HepG2 (cell line): ENCODE data around the gene SETD5. TPM values are rescaled to one million over a fixed set of nuclear protein-coding genes. Genes with fewer than 3 reads are reported as not detected.

Experiments
- ATAD3A ChIP-seq: sonication (generic); formaldehyde crosslinking; IDR thresholded peaks from 2 replicates; pipeline ENCODE4 v1.4.0; 2020; ENCODE audit warnings: missing genetic modification reagents
- ELF1 ChIP-seq: sonication (generic); formaldehyde crosslinking; IDR thresholded peaks from 2 replicates; pipeline ENCODE4 v1.4.0; 2020; ENCODE audit warnings: missing genetic modification reagents
- ETV6 ChIP-seq: sonication (generic); formaldehyde crosslinking; conservative IDR thresholded peaks from 2 replicates; pipeline ENCODE4 v1.4.0; 2020; ENCODE audit warnings: missing genetic modification reagents
- FOXK1 ChIP-seq: sonication (generic); formaldehyde crosslinking; IDR thresholded peaks from 2 replicates; pipeline ENCODE4 v1.4.0; 2020; ENCODE audit warnings: low read depth, missing genetic modification reagents, borderline replicate concordance
- HHEX ChIP-seq: IDR thresholded peaks from 2 replicates; pipeline ENCODE4 v1.6.1; 2016; ENCODE audit warnings: control low read depth
- MIER2 ChIP-seq: IDR thresholded peaks from 2 replicates; pipeline ENCODE4 v1.6.1; 2016; ENCODE audit warnings: missing biosample characterization, missing genetic modification reagents
- MIXL1 ChIP-seq: IDR thresholded peaks from 2 replicates; pipeline ENCODE4 v1.6.1; 2016
- MXI1 ChIP-seq: IDR thresholded peaks from 3 replicates; pipeline ENCODE4 v1.6.1; 2012; ENCODE audit warnings: low read depth, low read length, inconsistent platforms, borderline replicate concordance
- NCOA5 ChIP-seq: sonication (generic); formaldehyde crosslinking; IDR thresholded peaks from 2 replicates; pipeline ENCODE4 v1.4.0; 2020; ENCODE audit warnings: missing genetic modification reagents
- NCOR1 ChIP-seq: fragments of 200-600 bp; sonication (generic); IDR thresholded peaks from 2 replicates; pipeline ENCODE4 v1.7.0; 2017; ENCODE audit warnings: antibody characterized with exemption, low read length, borderline replicate concordance
- NFKB2 ChIP-seq: sonication (generic); formaldehyde crosslinking; IDR thresholded peaks from 2 replicates; pipeline ENCODE4 v1.4.0; 2020; ENCODE audit warnings: missing genetic modification reagents, borderline replicate concordance
- PAX8 ChIP-seq: sonication (generic); formaldehyde crosslinking; IDR thresholded peaks from 2 replicates; pipeline ENCODE4 v1.8.0; 2022; ENCODE audit warnings: mild to moderate bottlenecking, missing genetic modification reagents, borderline replicate concordance
- PCBP1 ChIP-seq: fragments of 200-400 bp; formaldehyde crosslinking; IDR thresholded peaks from 2 replicates; pipeline ENCODE4 v1.6.1; 2017; ENCODE audit warnings: mild to moderate bottlenecking, low read depth, low read length, borderline replicate concordance
- PPARG ChIP-seq: conservative IDR thresholded peaks from 2 replicates; pipeline ENCODE4 v1.6.1; 2016; ENCODE audit warnings: missing biosample characterization, missing genetic modification reagents
- PRPF4 ChIP-seq: fragments of 200-400 bp; formaldehyde crosslinking; IDR thresholded peaks from 2 replicates; pipeline ENCODE4 v1.6.1; 2016; ENCODE audit warnings: low read length, low read depth; ENCODE audit not compliant: poor library complexity, severe bottlenecking
- TBX3 ChIP-seq: fragments of 450-650 bp; IDR thresholded peaks from 2 replicates; pipeline ENCODE4 v1.6.1; 2017; ENCODE audit warnings: antibody characterized with exemption, mild to moderate bottlenecking, inconsistent platforms, borderline replicate concordance
- ZBTB42 ChIP-seq: sonication (generic); formaldehyde crosslinking; IDR thresholded peaks from 2 replicates; pipeline ENCODE4 v1.5.0; 2020; ENCODE audit warnings: mild to moderate bottlenecking, missing genetic modification reagents
- ZNF282 ChIP-seq: fragments of 450-650 bp; IDR thresholded peaks from 2 replicates; pipeline ENCODE4 v1.6.1; 2018; ENCODE audit not compliant: partially characterized antibody
- ZNF777 ChIP-seq: sonication (generic); formaldehyde crosslinking; IDR thresholded peaks from 2 replicates; pipeline ENCODE4 v1.4.0; 2020; ENCODE audit warnings: missing genetic modification reagents
- ZNF781 ChIP-seq: sonication (generic); formaldehyde crosslinking; IDR thresholded peaks from 2 replicates; pipeline ENCODE4 v1.5.1; 2020; ENCODE audit warnings: borderline replicate concordance, mild to moderate bottlenecking, missing genetic modification reagents; ENCODE audit errors: not compliant biosample characterization
- ZSCAN25 ChIP-seq: sonication (generic); formaldehyde crosslinking; IDR thresholded peaks from 2 replicates; pipeline ENCODE4 v1.8.0; 2022; ENCODE audit warnings: mild to moderate bottlenecking, missing genetic modification reagents
- polyA plus RNA-seq, 8 experiments: library from polyadenylated mRNA; depleted of rRNA in 3 of 8; stranded (reverse) in 7 of 8; unstranded in 1 of 8; fragments of >200 nt; fragmentation: Illumina TruSeq in 4 of 8; extraction: Trizol in 4 of 8; gene quantifications; 2 replicates each; pipeline versions ENCODE4 v1.2.1 to v1.2.3, GENCODE V29; 2011 to 2016; ENCODE audit warnings: low read depth in 4 of 8, missing spikeins in 1 of 8, mixed read lengths in 1 of 8; ENCODE audit not compliant: insufficient read depth in 1 of 8
- total RNA-seq, 5 experiments: library from RNA; depleted of rRNA; stranded (reverse); fragments of >200 nt; fragmentation: Illumina TruSeq; extraction: Trizol; gene quantifications; 2 replicates each; pipeline ENCODE4 v1.2.3, GENCODE V29; 2016; ENCODE audit warnings: low read depth in 1 of 5
- TF ChIP-seq, protein P1 (sequence below): sonication (generic); formaldehyde crosslinking; IDR thresholded peaks from 2 replicates; pipeline ENCODE4 v1.4.0; 2020; ENCODE audit warnings: mild to moderate bottlenecking, missing genetic modification reagents
- TF ChIP-seq, protein P2 (sequence below): sonication (generic); formaldehyde crosslinking; IDR thresholded peaks from 2 replicates; pipeline ENCODE4 v1.8.1; 2023; ENCODE audit warnings: mild to moderate bottlenecking, missing genetic modification reagents
- TF ChIP-seq, protein P3 (sequence below): sonication (generic); formaldehyde crosslinking; IDR thresholded peaks from 2 replicates; pipeline ENCODE4 v1.5.0; 2020; ENCODE audit warnings: mild to moderate bottlenecking, missing genetic modification reagents
- TF ChIP-seq, protein P4 (sequence below): sonication (generic); formaldehyde crosslinking; IDR thresholded peaks from 2 replicates; pipeline ENCODE4 v1.4.0; 2020; ENCODE audit warnings: missing genetic modification reagents

The SETD5 gene
- total and polyA plus RNA-seq, 2 of the 13 experiments (the other 11 are each of a cell fraction or from before 2014, with no cell fraction given) = 46.8 to 95.8 TPM

DNA sequence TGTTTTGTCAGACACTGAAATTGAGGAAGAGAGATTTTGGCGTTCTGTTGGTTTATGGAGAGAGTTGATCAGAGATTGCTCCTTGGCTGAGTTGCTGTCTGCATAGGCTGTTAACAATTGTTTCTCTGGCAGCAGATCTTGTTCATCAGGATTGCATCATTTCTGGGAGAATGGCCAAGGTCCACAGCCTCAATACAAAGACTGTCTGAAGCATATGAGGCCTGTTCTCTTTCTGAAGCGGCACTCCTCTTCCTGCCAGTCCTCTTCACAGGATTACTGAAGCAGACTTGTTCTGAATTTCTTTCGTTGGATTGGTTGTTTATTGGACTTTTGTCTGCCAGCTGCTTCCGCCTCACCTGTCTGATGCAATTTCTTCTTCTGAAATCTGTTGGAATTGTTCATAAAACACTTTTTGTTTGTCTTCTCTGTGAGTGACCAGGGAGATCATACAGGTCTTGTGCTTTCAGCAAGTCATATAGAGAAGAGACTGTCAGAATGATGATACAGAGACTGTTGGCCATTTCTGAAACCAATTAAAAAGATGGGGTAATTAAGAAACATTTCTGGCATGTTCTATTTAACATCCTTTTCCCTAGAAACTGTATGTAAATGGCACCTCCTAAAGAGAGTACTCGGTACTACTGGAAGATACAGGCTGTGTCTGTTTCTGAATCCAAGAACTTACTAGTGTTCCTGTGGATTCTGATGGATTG is 25.5 kb downstream of the SETD5 start (continued):
- TF ChIP-seq, protein P1, sequence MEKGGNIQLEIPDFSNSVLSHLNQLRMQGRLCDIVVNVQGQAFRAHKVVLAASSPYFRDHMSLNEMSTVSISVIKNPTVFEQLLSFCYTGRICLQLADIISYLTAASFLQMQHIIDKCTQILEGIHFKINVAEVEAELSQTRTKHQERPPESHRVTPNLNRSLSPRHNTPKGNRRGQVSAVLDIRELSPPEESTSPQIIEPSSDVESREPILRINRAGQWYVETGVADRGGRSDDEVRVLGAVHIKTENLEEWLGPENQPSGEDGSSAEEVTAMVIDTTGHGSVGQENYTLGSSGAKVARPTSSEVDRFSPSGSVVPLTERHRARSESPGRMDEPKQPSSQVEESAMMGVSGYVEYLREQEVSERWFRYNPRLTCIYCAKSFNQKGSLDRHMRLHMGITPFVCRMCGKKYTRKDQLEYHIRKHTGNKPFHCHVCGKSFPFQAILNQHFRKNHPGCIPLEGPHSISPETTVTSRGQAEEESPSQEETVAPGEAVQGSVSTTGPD = no peak
- TF ChIP-seq, protein P2, sequence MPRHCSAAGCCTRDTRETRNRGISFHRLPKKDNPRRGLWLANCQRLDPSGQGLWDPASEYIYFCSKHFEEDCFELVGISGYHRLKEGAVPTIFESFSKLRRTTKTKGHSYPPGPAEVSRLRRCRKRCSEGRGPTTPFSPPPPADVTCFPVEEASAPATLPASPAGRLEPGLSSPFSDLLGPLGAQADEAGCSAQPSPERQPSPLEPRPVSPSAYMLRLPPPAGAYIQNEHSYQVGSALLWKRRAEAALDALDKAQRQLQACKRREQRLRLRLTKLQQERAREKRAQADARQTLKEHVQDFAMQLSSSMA (CRISPR knock-in tag) = no peak
- TF ChIP-seq, protein P3, sequence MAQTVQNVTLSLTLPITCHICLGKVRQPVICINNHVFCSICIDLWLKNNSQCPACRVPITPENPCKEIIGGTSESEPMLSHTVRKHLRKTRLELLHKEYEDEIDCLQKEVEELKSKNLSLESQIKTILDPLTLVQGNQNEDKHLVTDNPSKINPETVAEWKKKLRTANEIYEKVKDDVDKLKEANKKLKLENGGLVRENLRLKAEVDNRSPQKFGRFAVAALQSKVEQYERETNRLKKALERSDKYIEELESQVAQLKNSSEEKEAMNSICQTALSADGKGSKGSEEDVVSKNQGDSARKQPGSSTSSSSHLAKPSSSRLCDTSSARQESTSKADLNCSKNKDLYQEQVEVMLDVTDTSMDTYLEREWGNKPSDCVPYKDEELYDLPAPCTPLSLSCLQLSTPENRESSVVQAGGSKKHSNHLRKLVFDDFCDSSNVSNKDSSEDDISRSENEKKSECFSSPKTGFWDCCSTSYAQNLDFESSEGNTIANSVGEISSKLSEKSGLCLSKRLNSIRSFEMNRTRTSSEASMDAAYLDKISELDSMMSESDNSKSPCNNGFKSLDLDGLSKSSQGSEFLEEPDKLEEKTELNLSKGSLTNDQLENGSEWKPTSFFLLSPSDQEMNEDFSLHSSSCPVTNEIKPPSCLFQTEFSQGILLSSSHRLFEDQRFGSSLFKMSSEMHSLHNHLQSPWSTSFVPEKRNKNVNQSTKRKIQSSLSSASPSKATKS (CRISPR knock-in tag) = no peak
- peak; percentile 81; the same call in 1 of the 2 replicates for TF ChIP-seq MIER2 (CRISPR knock-in tag)
- no peak for TF ChIP-seq ZNF282
- TF ChIP-seq NCOR1 = peak; percentile 94
- TF ChIP-seq TBX3 = 0 out of 2 replicates have a peak, but pooled peaks have one; percentile 11
- TF ChIP-seq FOXK1 (CRISPR knock-in tag) = peak; percentile 83; the same call in 1 of the 2 replicates
- no peak for TF ChIP-seq NCOA5 (CRISPR knock-in tag)
- TF ChIP-seq PRPF4 = no peak
- TF ChIP-seq ZBTB42 (CRISPR knock-in tag) = no peak
- TF ChIP-seq ZSCAN25 = no peak
- no peak for TF ChIP-seq ZNF781
- TF ChIP-seq HHEX = no peak
- TF ChIP-seq ELF1 (CRISPR knock-in tag) = peak; percentile 83
- TF ChIP-seq ATAD3A (CRISPR knock-in tag) = no peak
- TF ChIP-seq, protein P4, sequence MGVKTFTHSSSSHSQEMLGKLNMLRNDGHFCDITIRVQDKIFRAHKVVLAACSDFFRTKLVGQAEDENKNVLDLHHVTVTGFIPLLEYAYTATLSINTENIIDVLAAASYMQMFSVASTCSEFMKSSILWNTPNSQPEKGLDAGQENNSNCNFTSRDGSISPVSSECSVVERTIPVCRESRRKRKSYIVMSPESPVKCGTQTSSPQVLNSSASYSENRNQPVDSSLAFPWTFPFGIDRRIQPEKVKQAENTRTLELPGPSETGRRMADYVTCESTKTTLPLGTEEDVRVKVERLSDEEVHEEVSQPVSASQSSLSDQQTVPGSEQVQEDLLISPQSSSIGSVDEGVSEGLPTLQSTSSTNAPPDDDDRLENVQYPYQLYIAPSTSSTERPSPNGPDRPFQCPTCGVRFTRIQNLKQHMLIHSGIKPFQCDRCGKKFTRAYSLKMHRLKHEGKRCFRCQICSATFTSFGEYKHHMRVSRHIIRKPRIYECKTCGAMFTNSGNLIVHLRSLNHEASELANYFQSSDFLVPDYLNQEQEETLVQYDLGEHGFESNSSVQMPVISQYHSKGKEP (CRISPR knock-in tag) = no peak
- no peak for TF ChIP-seq PAX8 (CRISPR knock-in tag)
- TF ChIP-seq MXI1 = peak; percentile 59; the same call in 1 of the 3 replicates
- TF ChIP-seq MIXL1 (CRISPR knock-in tag) = peak; percentile 39; the same call in 1 of the 2 replicates
- TF ChIP-seq ETV6 = no peak
- TF ChIP-seq PCBP1 = no peak
- TF ChIP-seq NFKB2 (CRISPR knock-in tag) = no peak
- TF ChIP-seq PPARG (CRISPR knock-in tag) = peak; percentile 71
- no peak for TF ChIP-seq ZNF777 (CRISPR knock-in tag)
